HG02571 (cell line): ENCODE results near the gene CAMTA1.
"Not testable (repeated sequence)": the region's sequence is repeated elsewhere in the genome, so short reads cannot be mapped to it uniquely, and the experiment has no call there.

ENCODE experiments used
- ATAC-seq: cut with Tn5 transposase; IDR thresholded peaks from one replicate; pipeline ENCODE4 v1.9.1; 2021; ENCODE audit warnings: mild to moderate bottlenecking, moderate library complexity; ENCODE audit not compliant: unreplicated experiment

Gene CAMTA1

DNA sequence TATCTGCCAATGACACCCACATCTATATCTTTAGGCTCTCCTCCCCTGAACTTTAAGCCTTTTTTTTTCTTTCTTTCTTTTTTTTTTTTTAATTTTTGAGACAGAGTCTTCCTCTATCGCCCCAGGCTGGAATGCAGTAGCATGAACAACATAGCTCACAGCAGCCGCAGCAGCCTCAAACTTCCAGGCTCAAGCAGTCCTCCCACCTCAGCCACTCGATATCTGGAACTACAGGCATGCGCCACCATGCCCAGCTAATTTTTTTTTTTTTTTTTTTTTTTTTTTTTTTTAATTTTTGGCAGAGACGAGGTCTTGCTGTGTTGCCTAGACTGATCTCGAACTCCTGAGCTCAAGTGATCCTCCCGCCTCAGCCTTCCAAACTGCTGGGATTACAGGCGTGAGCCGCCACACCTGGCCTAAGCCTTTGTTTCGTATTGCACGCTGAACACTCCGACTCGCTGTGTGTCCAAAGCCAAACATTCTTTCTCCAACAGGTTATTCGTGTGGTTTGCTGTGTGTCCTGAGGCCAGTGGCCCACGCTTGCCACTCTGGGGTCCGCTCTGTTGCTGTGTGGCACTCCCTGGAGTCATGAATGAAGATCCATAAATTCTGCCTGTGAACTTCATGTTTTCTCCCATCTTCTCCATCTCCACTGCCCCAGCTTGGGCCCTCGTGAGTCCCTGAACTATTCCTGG, 119.4 kb downstream of the CAMTA1 start:
- no peak for ATAC-seq

- no peak for ATAC-seq
These were observed 120.1 kb downstream of the CAMTA1 start for GRCh38 chr1:6905331-6905730.

- ATAC-seq, result no peak
These were observed 120.5 kb downstream of the CAMTA1 start for GRCh38 chr1:6905790-6906189.

DNA sequence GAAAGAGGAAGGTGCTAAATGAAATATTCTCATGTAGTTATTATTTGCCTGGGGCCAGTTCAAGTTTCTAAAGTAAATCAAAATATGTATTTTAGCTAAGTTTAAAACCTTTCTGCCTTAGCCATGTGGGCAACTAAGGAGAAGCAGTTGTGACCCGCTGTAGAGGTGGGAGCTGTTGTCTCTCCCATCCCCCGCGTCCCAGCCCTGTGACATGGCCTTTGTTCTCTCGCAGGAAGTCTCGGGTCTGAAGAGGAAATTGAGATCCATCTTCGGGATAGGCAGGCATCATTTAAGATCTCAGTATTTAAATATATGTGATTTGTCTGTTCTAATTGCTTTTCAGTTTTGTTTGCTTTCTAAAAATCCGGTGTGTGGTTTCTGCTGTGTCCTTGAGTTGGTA, 121.5 kb downstream of the CAMTA1 start:
- no peak for ATAC-seq

DNA sequence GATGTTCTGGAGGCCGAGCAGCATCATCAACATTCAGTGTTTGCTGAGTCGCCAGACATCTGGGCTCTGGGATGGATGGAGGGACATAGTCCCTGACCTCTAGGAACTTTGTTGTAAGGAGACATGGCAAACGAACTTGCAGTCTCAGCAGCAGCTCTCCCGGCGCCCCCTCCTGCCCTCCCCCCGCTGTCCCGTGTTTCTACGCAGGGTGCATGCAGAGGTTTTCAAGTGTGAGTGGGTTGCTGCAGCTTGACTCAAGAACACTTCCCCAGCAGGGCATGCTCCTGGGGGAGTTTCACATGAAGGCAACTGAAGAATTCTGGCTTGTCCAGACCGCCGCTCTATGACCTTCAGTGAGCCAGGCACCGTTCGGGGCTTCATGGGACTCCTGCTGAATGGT, 121.9 kb downstream of the CAMTA1 start:
- ATAC-seq, result no peak

- no peak for ATAC-seq
These were observed 122.6 kb downstream of the CAMTA1 start for GRCh38 chr1:6907676-6908434.

DNA sequence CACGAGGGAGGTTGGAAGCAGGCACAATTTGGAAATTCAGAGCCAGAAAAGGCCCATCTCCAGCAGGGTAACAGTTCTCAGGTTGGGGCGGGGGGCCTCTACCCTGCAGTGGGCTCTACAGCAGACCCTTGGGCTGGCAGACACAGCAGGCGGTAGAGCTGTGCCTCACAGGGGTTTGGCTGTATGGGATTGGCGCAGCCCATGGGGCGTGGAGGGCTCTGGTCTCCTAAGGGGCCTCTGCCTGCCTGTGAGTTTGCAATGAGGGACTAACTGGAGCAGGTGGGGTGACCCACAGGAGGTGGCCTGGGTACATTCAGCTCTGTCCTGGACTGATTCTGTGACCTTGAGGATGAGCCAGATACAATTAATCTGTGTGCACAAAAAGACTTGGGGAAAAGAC, 124.1 kb downstream of the CAMTA1 start:
- ATAC-seq, result no peak

DNA sequence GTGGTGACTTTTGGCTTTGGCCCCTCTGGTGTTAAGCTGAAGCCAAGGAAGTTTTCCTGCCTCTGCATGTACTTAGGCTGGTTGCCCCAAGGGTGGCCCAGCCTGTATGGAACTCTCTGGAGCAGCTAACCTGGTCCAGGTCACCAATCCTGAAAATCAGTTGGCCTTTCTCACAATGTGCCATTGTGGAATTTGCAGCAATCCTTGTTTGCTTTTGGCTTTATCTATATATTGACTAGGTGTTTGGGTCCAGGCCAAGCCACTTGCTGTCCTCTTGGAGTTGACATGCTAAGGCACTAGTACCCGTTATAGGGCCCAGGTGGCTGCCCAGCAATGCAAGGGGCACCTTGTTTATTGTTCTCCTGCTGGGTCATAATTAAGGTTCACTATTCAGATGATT, 124.6 kb downstream of the CAMTA1 start:
- no peak for ATAC-seq

DNA sequence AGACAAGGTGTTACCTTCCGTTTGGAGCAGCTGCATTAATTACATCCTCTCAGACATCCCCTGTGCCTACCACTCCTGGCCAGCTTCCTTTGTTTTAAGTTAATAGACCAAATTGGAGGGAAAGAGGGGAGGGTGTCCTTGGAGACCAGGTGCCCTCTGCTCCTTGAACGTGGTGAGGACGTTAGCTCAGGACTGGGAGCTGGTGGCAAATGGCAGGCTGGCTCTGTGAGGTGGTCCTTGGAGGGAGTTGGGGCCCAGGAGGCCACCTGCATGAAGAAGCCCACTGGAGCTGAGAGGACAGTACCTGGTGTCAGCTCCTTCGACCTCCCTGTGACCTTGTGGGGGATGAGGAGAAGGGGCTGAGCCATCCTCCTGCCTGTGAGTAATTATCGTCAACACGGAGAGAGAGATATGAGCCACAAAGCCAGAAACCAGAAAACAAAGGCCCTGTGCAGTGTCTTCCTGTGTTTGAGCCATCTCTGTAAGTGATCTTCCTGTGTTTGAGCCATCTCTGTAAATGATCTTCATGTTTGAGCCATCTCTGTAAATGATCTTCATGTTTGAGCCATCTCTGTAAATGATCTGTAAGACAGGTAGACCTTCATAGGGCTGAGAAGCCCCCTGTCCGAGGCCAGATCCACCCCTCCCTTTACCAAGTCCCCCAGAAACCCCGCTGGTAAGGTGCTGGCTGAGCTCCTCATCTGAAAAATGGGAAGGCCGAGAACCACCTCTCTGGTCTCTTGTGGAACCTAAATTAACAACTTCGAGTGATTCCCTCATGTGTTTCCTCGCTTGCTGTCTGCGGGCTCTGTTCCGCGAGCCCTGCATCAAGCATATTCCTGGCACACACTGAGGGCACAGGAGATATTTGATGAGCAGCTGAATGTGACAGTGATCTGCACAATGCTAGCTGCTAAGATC, 126.0 kb downstream of the CAMTA1 start:
- ATAC-seq, result no peak

DNA sequence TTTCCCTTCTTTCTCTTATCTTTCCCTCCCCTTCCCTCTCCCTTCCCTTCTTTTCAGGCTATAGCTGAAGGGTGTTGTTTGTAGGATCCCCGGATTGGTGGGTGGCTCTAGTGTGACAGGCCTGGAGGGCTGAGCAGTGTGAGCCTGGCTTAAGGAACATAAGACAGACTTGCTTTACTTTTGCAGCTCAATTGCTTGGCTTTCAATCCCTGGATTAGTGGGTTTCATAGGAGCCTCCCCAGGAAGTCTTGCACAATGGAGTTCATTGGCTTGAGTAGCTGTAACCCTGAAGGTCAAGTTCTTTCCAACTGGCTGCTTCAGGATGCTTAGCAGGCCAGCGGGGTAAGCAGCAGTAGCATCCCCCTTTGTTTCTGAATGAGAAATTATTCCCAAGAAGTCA, 126.7 kb downstream of the CAMTA1 start:
- ATAC-seq, result no peak

- no peak for ATAC-seq
These were observed 127.3 kb downstream of the CAMTA1 start for GRCh38 chr1:6912518-6912917.

DNA sequence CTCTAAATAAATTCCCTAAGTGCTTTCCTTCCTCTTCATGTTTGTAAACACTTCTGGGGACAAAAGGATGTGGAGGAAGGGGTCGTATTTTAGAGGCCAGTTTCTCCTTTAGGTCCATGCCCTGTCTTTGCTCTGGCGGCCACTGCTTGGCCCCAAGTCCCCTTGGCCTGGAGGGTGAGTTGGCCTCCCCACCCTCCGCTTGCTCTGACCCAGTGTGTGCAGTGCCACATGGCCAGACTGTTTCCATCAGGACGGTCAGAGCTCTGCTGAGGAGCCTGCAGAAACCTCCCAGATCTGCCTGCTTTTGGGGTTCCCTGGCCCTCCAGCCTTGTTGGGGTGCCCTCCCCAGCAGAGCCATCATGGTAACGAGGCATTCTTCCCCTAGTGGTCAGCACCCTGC, 127.8 kb downstream of the CAMTA1 start:
- no peak for ATAC-seq

DNA sequence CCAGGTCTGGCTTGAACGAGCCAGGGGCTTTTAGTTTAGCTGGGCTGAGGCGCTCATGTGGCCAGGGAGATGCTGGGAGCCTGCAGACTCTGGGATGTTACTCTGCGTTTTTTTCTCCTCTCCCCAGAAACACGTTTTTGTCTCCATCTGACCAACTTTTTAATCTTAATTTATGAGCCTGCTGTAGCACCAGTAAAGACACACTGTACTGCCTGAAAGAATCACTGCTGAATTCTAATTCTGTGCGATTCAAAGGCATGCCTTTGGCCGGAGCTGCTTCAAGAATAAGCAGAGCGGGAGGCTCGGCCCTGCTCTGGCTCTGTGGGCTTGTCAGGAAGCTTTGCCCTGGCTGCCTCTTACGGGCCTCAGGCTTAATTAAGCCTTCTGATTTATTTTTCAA, 129.5 kb downstream of the CAMTA1 start:
- no peak for ATAC-seq

GRCh38 chr1:6915999-6916565, 130.8 kb downstream of the CAMTA1 start:
- no peak for ATAC-seq

- ATAC-seq, result no peak
These were observed 131.8 kb downstream of the CAMTA1 start for GRCh38 chr1:6917067-6917466.

- ATAC-seq, result no peak
These were observed 133.1 kb downstream of the CAMTA1 start for GRCh38 chr1:6918186-6918924.

- ATAC-seq, result no peak
These were observed 133.8 kb downstream of the CAMTA1 start for GRCh38 chr1:6918925-6919511.

- not testable (repeated sequence) for ATAC-seq
These were observed 136.3 kb downstream of the CAMTA1 start for GRCh38 chr1:6921506-6921905.

DNA sequence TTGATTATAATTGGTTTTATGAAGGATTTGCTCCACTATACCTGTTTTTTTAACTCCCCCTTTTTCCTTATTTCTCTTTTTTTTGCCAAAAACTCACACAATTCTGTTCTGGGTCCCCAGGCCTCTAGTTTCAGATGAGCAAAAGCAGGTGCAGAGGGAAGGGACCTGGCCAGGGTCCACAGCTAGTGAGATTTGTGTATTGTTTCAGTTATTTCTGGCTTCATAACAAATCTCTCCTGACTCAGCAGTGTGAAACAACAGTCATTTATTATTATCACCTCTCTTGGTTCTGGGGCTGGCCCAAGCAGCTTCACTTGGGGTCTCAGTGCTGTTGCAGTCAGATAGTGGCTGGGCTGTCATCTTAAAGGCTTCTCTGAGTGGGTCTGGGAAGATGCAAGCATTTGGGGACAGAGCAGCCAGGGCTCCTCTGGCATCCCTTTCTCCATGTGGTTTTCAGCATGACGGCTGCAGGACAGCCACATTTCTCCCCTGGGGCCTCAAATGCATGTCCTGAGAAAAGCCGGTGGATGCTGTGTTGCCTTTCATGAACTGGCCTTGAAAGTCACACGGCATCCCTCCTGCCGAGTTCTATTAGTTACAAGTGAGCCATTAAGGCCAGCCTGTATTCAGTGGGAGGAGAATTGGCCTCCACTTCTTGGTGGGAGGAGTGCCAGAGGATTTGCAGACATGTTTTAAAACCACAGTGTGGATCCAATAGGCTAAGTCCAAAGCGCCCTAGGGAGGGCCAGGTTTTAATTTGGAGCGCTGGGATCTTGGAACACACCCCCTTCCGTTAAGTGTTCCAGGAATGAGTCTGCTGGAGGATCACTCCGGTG, 137.1 kb downstream of the CAMTA1 start:
- ATAC-seq, result no peak
